Measurements from ENCODE around the gene SPATA1. TPM values are rescaled to one million over a fixed set of nuclear protein-coding genes. Genes with fewer than 3 reads are reported as not detected.

The SPATA1 gene
- total and polyA plus RNA-seq, 2 of the 4 experiments (the other 2 are of a cell fraction): under 0.01 to 0.56 TPM

- Histone ChIP-seq H2BK5ac (ENCODE audit: low read depth, low read length, poor library complexity, severe bottlenecking) (no peak overlapping the region), H4K91ac (ENCODE audit: insufficient read depth, low read depth, low read length) (no peak overlapping the region), H2BK20ac (ENCODE audit: low read depth, low read length) (no peak overlapping the region), H4K20me1 (ENCODE audit: insufficient read depth, low read length) (no peaks in the 10 kb centered on the region), H3K56ac (ENCODE audit: extremely low read depth, insufficient read depth, low read length) (no peak overlapping the region), H3K4me2 (ENCODE audit: low read depth, low read length) (no peak overlapping the region), H3K27me3 (ENCODE audit: control insufficient read depth, insufficient read depth, low read length) (no peaks in the 10 kb centered on the region), H2AFZ (replicated peaks; ENCODE audit: low read length, poor library complexity) (no peak overlapping the region), H3K79me1 (ENCODE audit: low read depth in 1 of 2, low read length in 2 of 2) (no peaks in the 10 kb centered on the region), H2AK9ac (replicated peaks; ENCODE audit: low read depth, low read length, poor library complexity) (no peak overlapping the region), H3K14ac (replicated peaks; ENCODE audit: low read depth, low read length) (no peak overlapping the region), H3K23ac (ENCODE audit: low read depth, low read length) (no peak overlapping the region), H3K27ac (ENCODE audit: insufficient read depth, low read length) (no peak overlapping the region), H3K4ac (ENCODE audit: low read depth, low read length) (no peak overlapping the region), H3K18ac (ENCODE audit: low read depth, low read length) (no peak overlapping the region), H3K4me3 (ENCODE audit: insufficient read depth, low read depth, low read length) (no peak overlapping the region), H3K36me3 (ENCODE audit: control insufficient read depth, insufficient read depth, low read length) (no peaks in the 10 kb centered on the region), H4K8ac (ENCODE audit: low read depth in 2 of 2, low read length in 2 of 2) (no peak overlapping the region), H2BK120ac (ENCODE audit: low read depth, low read length) (no peak overlapping the region), H3K4me1 (ENCODE audit: control insufficient read depth, insufficient read depth, low read length) (peaks cover 9% of the 10 kb centered on the region), H3K9ac (ENCODE audit: low read depth, low read length) (no peak overlapping the region), H3K9me3 (ENCODE audit: control insufficient read depth, insufficient read depth, low read length) (peaks cover 2% of the 10 kb centered on the region), H2BK15ac (ENCODE audit: low read depth, low read length) (no peak overlapping the region), H4K5ac (ENCODE audit: low read depth, low read length) (no peak overlapping the region), H2AK5ac (ENCODE audit: low read depth, low read length) (no peak overlapping the region), H3K9me1 (ENCODE audit: insufficient read depth, low read length) (no peaks in the 10 kb centered on the region)
- in situ Hi-C loops (cut with MboI; ENCODE audit: low sequenced_read_pairs) (loop anchor here (25.0 kb wide), 2 partner anchors 322 to 478 kb away; partner anchors contain the start of gene PRKACB), intact Hi-C loops (cut with micrococcal nuclease) (loop anchor here (10.0 kb wide), 1 partner anchor 711 kb away; no protein-coding TSS in a partner anchor), dilution Hi-C loops (cut with HindIII; ENCODE audit: low sequenced_read_pairs, unreplicated experiment) (no loop called here)
- no CpG with 5 or more reads among the region's 1 CpG for WGBS, 2 experiments (ENCODE audit: extremely low coverage in 2 of 2, insufficient read length in 1 of 2)
- CTCF ChIA-PET: no interaction called here
- TF ChIP-seq MAZ (IDR thresholded peaks at IDR 0.05; ENCODE audit: borderline replicate concordance, low read depth, low read length) (no peak), FOS (IDR thresholded peaks at IDR 0.05; ENCODE audit: low read depth, low read length) (no peak)
- POLR2A ChIA-PET (ENCODE audit: unreplicated experiment): no interaction called here
- ATAC-seq (ENCODE audit: low read depth) (no peak), DNase-seq (no peak)
- BruUV-seq (replicated peaks): no TSS peak
These were observed 109.6 kb downstream of the SPATA1 start for GRCh38 chr1:84615790-84616189.

Other genes with a start within 250 kb of the SPATA1 start
- 0.36 and 0.56 TPM in 2 replicates for gene SAMD13, start 204.7 kb upstream of the SPATA1 start, total RNA-seq (2012; rRNA removed)
- gene SAMD13, start 204.7 kb upstream of the SPATA1 start, polyA plus RNA-seq (2012; rRNA removed): 0.27 and 0.34 TPM in 2 replicates
- gene DNASE2B, start 107.9 kb upstream of the SPATA1 start, total RNA-seq (2012; rRNA removed): not detected in 2 replicates
- not detected in 2 replicates for gene DNASE2B, start 107.9 kb upstream of the SPATA1 start, polyA plus RNA-seq (2012; rRNA removed)
- gene RPF1, start 27.1 kb upstream of the SPATA1 start, total RNA-seq (2012; rRNA removed): 30.3 and 45.3 TPM in 2 replicates
- gene RPF1, start 27.1 kb upstream of the SPATA1 start, polyA plus RNA-seq (2012; rRNA removed): 27.2 and 28.4 TPM in 2 replicates
- 30.8 and 36.4 TPM in 2 replicates for gene GNG5, start 195 bp downstream of the SPATA1 start, total RNA-seq (2012; rRNA removed)
- 128 and 162 TPM in 2 replicates for gene GNG5, start 195 bp downstream of the SPATA1 start, polyA plus RNA-seq (2012; rRNA removed)
- 5.9 and 8.1 TPM in 2 replicates for gene CTBS, start 68.1 kb downstream of the SPATA1 start, total RNA-seq (2012; rRNA removed)
- 9.8 and 12.4 TPM in 2 replicates for gene CTBS, start 68.1 kb downstream of the SPATA1 start, polyA plus RNA-seq (2012; rRNA removed)
- 13.4 and 22.8 TPM in 2 replicates for gene SSX2IP, start 184.1 kb downstream of the SPATA1 start, total RNA-seq (2012; rRNA removed)
- gene SSX2IP, start 184.1 kb downstream of the SPATA1 start, polyA plus RNA-seq (2012; rRNA removed): 4.6 and 7.7 TPM in 2 replicates